Mesenchymal stem cell (in vitro differentiated cells and primary cell): ENCODE measurements around the gene ATP23.

ENCODE experiments used
- DNase-seq: peaks from one replicate; pipeline ENCODE4 v3.0.0-alpha.2; 2013
- H2AFZ ChIP-seq: one replicate; pipeline ENCODE4 v1.6.1; 2013; ENCODE audit warnings: low read depth, mild to moderate bottlenecking, control low read depth, inconsistent platforms, low read length, moderate library complexity
- H2AK5ac ChIP-seq: 2 replicates; pipeline ENCODE4 v1.6.1; 2013; ENCODE audit warnings: low read length, moderate library complexity, mild to moderate bottlenecking, inconsistent platforms; ENCODE audit not compliant: severe bottlenecking
- H2BK120ac ChIP-seq: one replicate; pipeline ENCODE4 v1.6.1; 2013; ENCODE audit warnings: low read depth, mild to moderate bottlenecking, inconsistent platforms, low read length, moderate library complexity
- H2BK12ac ChIP-seq, 2 experiments: one replicate each; pipeline ENCODE4 v1.6.1; 2013; ENCODE audit warnings: inconsistent platforms in 2 of 2, low read length in 2 of 2, mild to moderate bottlenecking in 2 of 2, moderate library complexity in 2 of 2, control low read depth in 1 of 2
- H2BK15ac ChIP-seq: one replicate; pipeline ENCODE4 v1.6.1; 2013; ENCODE audit warnings: mild to moderate bottlenecking, low read depth, inconsistent platforms; ENCODE audit not compliant: poor library complexity, severe bottlenecking
- H2BK5ac ChIP-seq: 2 replicates; pipeline ENCODE4 v1.6.1; 2013; ENCODE audit warnings: low read depth, mild to moderate bottlenecking, low read length, control low read depth, inconsistent platforms; ENCODE audit not compliant: poor library complexity, severe bottlenecking
- H3K14ac ChIP-seq, 2 experiments: one replicate each; pipeline ENCODE4 v1.6.1; 2013; ENCODE audit warnings: inconsistent platforms in 2 of 2, low read length in 2 of 2, control low read depth in 1 of 2, mild to moderate bottlenecking in 1 of 2, moderate library complexity in 1 of 2
- H3K18ac ChIP-seq, 2 experiments: one replicate each; pipeline ENCODE4 v1.6.1; 2013; ENCODE audit warnings: inconsistent platforms in 2 of 2, low read length in 2 of 2, control low read depth in 1 of 2, low read depth in 1 of 2, mild to moderate bottlenecking in 1 of 2
- H3K23ac ChIP-seq, 2 experiments: one replicate each; pipeline ENCODE4 v1.6.1; 2013; ENCODE audit warnings: inconsistent platforms in 2 of 2, low read length in 2 of 2, mild to moderate bottlenecking in 2 of 2, moderate library complexity in 2 of 2, control low read depth in 1 of 2
- H3K27ac ChIP-seq: 2 replicates; pipeline ENCODE4 v1.5.1; 2013; ENCODE audit warnings: mild to moderate bottlenecking, moderate library complexity, low read length, control low read depth, inconsistent platforms; ENCODE audit not compliant: poor library complexity, severe bottlenecking
- H3K27me3 ChIP-seq, 2 experiments: 2 replicates each; pipeline versions ENCODE4 v1.6.1 to v1.7.0; 2013; ENCODE audit warnings: low read length in 2 of 2, mild to moderate bottlenecking in 2 of 2, moderate library complexity in 2 of 2, control low read depth in 1 of 2, inconsistent platforms in 1 of 2; ENCODE audit not compliant: control insufficient read depth in 1 of 2, insufficient read depth in 1 of 2
- H3K36me3 ChIP-seq, 2 experiments: 2 replicates each; pipeline versions ENCODE4 v1.6.1 to v1.7.0; 2013; ENCODE audit warnings: low read length in 2 of 2, control low read depth in 1 of 2, inconsistent platforms in 1 of 2, low read depth in 1 of 2, mild to moderate bottlenecking in 1 of 2; ENCODE audit not compliant: insufficient read depth in 2 of 2, control insufficient read depth in 1 of 2
- H3K4ac ChIP-seq, 2 experiments: one replicate each; pipeline ENCODE4 v1.6.1; 2013; ENCODE audit warnings: inconsistent platforms in 2 of 2, low read length in 2 of 2, mild to moderate bottlenecking in 2 of 2, moderate library complexity in 2 of 2, control low read depth in 1 of 2, low read depth in 1 of 2
- H3K4me1 ChIP-seq: 2 replicates; pipeline ENCODE4 v1.6.1; 2013; ENCODE audit warnings: low read depth, low read length, control low read depth; ENCODE audit not compliant: control insufficient read depth, insufficient read depth
- H3K4me2 ChIP-seq: 2 replicates; pipeline ENCODE4 v1.6.1; 2013; ENCODE audit warnings: low read length, mild to moderate bottlenecking, inconsistent platforms; ENCODE audit not compliant: poor library complexity, severe bottlenecking
- H3K4me3 ChIP-seq, 2 experiments: 2 replicates each; pipeline versions ENCODE4 v1.5.1 to v1.7.0; 2013; ENCODE audit warnings: low read length in 2 of 2, mild to moderate bottlenecking in 2 of 2, control low read depth in 1 of 2, low read depth in 1 of 2; ENCODE audit not compliant: insufficient read depth in 1 of 2
- H3K79me1 ChIP-seq: replicated peaks from 2 replicates; pipeline ENCODE4 v1.6.1; 2013; ENCODE audit warnings: mild to moderate bottlenecking, control low read depth, low read length, inconsistent platforms; ENCODE audit not compliant: poor library complexity, severe bottlenecking
- H3K9ac ChIP-seq: 2 replicates; pipeline ENCODE4 v1.7.0; 2013; ENCODE audit warnings: mild to moderate bottlenecking, low read length, moderate library complexity
- H3K9me3 ChIP-seq: 2 replicates; pipeline ENCODE4 v1.7.0; 2013; ENCODE audit warnings: mild to moderate bottlenecking, low read length; ENCODE audit not compliant: control insufficient read depth
- H4K8ac ChIP-seq: one replicate; pipeline ENCODE4 v1.6.1; 2013; ENCODE audit warnings: inconsistent platforms, mild to moderate bottlenecking, low read length, moderate library complexity
- H4K91ac ChIP-seq: one replicate; pipeline ENCODE4 v1.6.1; 2013; ENCODE audit warnings: mild to moderate bottlenecking, low read length, inconsistent platforms
- WGBS: methylation state at CpG from one replicate; pipeline ENCODE4 v1.1.7; 2013; ENCODE audit warnings: mixed read lengths; 5-methylcytosine and 5-hydroxymethylcytosine counted together

ATP23 gene

DNA sequence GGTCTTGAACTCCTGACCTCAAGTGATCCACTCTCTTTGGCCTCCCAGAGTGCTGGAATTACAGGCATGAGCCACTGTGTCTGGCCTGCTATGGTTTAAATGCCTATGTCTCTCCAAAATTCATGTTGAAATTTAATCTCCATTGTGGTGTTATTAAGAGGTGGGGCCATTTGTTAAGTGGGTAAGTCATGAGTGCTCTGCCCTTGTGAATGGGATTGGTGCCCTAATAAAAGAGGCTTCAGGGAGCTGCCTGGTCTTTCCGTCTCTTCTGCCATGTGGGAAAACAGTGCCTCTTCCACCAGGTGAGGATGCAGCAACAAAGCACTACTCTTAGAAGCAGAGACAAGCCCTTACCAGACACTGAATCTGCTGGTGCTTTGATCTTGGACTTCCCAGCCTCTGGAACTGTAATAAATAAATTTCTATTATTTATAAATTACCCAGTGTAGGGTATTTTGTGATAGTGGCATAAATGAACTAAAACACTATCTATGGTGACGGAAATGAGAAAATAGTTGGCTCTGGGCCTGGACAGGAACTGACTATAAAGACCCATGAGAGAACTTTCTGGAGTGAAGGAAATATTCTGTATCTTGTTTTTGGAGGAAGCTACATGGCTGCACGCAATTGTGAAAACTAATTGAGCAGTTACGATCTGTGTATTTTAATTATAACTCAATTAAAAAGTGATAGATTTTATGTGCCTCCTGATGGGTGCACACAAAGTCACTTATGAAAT lies 12.1 kb upstream of the ATP23 start:
- Histone ChIP-seq H3K27me3 (no peaks in the 10 kb centered on the region), H2BK12ac (no peak overlapping the region), H3K4me1 (no peaks in the 10 kb centered on the region), H3K4me2 (no peak overlapping the region), H3K36me3 (peaks cover 0 to 3% of the 10 kb centered on the region in 2 experiments), H3K27ac (no peak overlapping the region), H4K91ac (no peak overlapping the region), H3K14ac (no peak overlapping the region), H3K9ac (no peak overlapping the region), H3K4me3 (no peak overlapping the region), H2BK15ac (no peak overlapping the region), H2BK120ac (no peak overlapping the region), H4K8ac (no peak overlapping the region), H3K79me1 (no peaks in the 10 kb centered on the region), H3K9me3 (no peaks in the 10 kb centered on the region), H3K23ac (no peak overlapping the region), H3K18ac (no peak overlapping the region), H2AFZ (no peak overlapping the region), H3K4ac (no peak overlapping the region), H2BK5ac (no peak overlapping the region), H2AK5ac (no peak overlapping the region)
- 97% methylated on average over 2 of the region's 4 CpGs for WGBS
- DNase-seq, result no peak

GRCh38 chr12:57934819-57935218 lies 6.5 kb upstream of the ATP23 start:
- no peak overlapping the region for H2AK5ac ChIP-seq
- H3K9ac ChIP-seq, result peak overlapping the region; percentile 97
- no peak overlapping the region for H3K4ac ChIP-seq
- peak overlapping the region in 1 of 2 experiments; percentile 91 for H3K4me3 ChIP-seq
- no peak overlapping the region for H3K23ac ChIP-seq
- no peak overlapping the region for H4K8ac ChIP-seq
- H3K14ac ChIP-seq, result no peak overlapping the region
- no peak overlapping the region for H3K4me2 ChIP-seq
- H4K91ac ChIP-seq, result no peak overlapping the region
- no peak overlapping the region for H2AFZ ChIP-seq
- no peaks in the 10 kb centered on the region for H3K4me1 ChIP-seq
- no peaks in the 10 kb centered on the region for H3K9me3 ChIP-seq
- no peak overlapping the region for H2BK5ac ChIP-seq
- H2BK120ac ChIP-seq, result no peak overlapping the region
- H3K79me1 ChIP-seq, result peaks cover 2% of the 10 kb centered on the region
- DNase-seq, result no peak
- H3K27me3 ChIP-seq, result no peaks in the 10 kb centered on the region
- H3K36me3 ChIP-seq, result peaks cover 0 to 3% of the 10 kb centered on the region in 2 experiments
- no peak overlapping the region for H3K27ac ChIP-seq
- no peak overlapping the region for H2BK15ac ChIP-seq
- H2BK12ac ChIP-seq, result no peak overlapping the region
- H3K18ac ChIP-seq, result no peak overlapping the region
- 81% methylated on average over 4 of the region's 4 CpGs for WGBS

GRCh38 chr12:57935331-57935730 lies 6.0 kb upstream of the ATP23 start:
- Histone ChIP-seq H3K27me3 (no peaks in the 10 kb centered on the region), H3K4me1 (no peaks in the 10 kb centered on the region), H3K4ac (no peak overlapping the region), H3K9me3 (no peaks in the 10 kb centered on the region), H4K8ac (no peak overlapping the region), H2BK12ac (no peak overlapping the region), H3K14ac (no peak overlapping the region), H3K27ac (no peak overlapping the region), H4K91ac (no peak overlapping the region), H3K4me2 (peak overlapping the region; percentile 66), H2BK120ac (no peak overlapping the region), H3K36me3 (peaks cover 0 to 3% of the 10 kb centered on the region in 2 experiments), H2AFZ (no peak overlapping the region), H3K4me3 (peak overlapping the region in 1 of 2 experiments; percentile 91), H3K18ac (no peak overlapping the region), H3K9ac (peak overlapping the region; percentile 97), H3K79me1 (peaks cover 2% of the 10 kb centered on the region), H2BK15ac (no peak overlapping the region), H3K23ac (no peak overlapping the region), H2BK5ac (peak overlapping the region; percentile 37), H2AK5ac (no peak overlapping the region)
- 97% methylated on average over 3 of the region's 3 CpGs for WGBS
- DNase-seq, result peak; percentile 2

GRCh38 chr12:57935839-57936512 lies 5.4 kb upstream of the ATP23 start:
- H3K4me1 ChIP-seq, result peaks cover 1% of the 10 kb centered on the region
- H4K91ac ChIP-seq, result no peak overlapping the region
- H3K9me3 ChIP-seq, result no peaks in the 10 kb centered on the region
- H3K27me3 ChIP-seq, result no peaks in the 10 kb centered on the region
- peak overlapping the region in 1 of 2 experiments; percentile 72 for H3K18ac ChIP-seq
- DNase-seq, result peak; percentile 94
- no peak overlapping the region for H2BK15ac ChIP-seq
- H3K9ac ChIP-seq, result peak overlapping the region; percentile 97
- H3K36me3 ChIP-seq, result peaks cover 0 to 3% of the 10 kb centered on the region in 2 experiments
- H2AFZ ChIP-seq, result peak overlapping the region; percentile 29
- no peak overlapping the region for H3K4ac ChIP-seq
- no peak overlapping the region for H3K14ac ChIP-seq
- no peak overlapping the region for H2AK5ac ChIP-seq
- peak overlapping the region; percentile 66 for H4K8ac ChIP-seq
- H2BK12ac ChIP-seq, result no peak overlapping the region
- WGBS, result 1% methylated on average over 24 of the region's 29 CpGs
- peak overlapping the region; percentile 37 for H2BK5ac ChIP-seq
- no peak overlapping the region for H3K23ac ChIP-seq
- H3K27ac ChIP-seq, result peak overlapping the region; percentile 43
- H3K79me1 ChIP-seq, result peaks cover 2% of the 10 kb centered on the region
- peak overlapping the region; percentile 40 for H3K4me2 ChIP-seq
- peak overlapping the region; percentile 60 to 91 for H3K4me3 ChIP-seq
- H2BK120ac ChIP-seq, result no peak overlapping the region
